ENCODE measurements around the gene INPPL1.

DNA sequence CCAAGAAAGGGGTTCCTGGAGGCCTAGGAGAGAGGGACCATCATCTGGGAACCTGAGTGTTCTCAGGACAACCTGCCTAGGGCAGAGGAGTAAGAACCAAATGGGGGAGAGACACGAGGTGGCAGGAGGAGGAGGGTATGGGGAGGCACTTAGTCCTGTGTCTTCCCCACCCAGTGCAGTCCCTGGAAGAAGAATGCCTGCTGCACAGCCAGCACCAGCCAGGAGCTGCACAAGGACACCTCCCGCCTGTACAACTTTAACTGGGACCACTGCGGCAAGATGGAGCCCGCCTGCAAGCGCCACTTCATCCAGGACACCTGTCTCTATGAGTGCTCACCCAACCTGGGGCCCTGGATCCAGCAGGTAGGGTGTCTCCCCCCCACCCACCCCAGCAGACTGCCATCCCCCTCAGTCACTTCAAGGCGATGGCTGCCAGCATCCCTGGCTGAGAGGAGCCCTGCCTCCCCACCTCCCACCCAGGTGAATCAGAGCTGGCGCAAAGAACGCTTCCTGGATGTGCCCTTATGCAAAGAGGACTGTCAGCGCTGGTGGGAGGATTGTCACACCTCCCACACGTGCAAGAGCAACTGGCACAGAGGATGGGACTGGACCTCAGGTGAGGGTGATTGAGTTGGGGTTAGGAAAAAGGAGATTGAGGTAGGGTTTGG, 3.7 kb upstream of the INPPL1 start:
- TF ChIP-seq, protein P1, sequence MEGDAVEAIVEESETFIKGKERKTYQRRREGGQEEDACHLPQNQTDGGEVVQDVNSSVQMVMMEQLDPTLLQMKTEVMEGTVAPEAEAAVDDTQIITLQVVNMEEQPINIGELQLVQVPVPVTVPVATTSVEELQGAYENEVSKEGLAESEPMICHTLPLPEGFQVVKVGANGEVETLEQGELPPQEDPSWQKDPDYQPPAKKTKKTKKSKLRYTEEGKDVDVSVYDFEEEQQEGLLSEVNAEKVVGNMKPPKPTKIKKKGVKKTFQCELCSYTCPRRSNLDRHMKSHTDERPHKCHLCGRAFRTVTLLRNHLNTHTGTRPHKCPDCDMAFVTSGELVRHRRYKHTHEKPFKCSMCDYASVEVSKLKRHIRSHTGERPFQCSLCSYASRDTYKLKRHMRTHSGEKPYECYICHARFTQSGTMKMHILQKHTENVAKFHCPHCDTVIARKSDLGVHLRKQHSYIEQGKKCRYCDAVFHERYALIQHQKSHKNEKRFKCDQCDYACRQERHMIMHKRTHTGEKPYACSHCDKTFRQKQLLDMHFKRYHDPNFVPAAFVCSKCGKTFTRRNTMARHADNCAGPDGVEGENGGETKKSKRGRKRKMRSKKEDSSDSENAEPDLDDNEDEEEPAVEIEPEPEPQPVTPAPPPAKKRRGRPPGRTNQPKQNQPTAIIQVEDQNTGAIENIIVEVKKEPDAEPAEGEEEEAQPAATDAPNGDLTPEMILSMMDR (IDR thresholded peaks at IDR 0.05; ENCODE audit: insufficient read depth, low read length): no peak
- TF ChIP-seq, protein P2, sequence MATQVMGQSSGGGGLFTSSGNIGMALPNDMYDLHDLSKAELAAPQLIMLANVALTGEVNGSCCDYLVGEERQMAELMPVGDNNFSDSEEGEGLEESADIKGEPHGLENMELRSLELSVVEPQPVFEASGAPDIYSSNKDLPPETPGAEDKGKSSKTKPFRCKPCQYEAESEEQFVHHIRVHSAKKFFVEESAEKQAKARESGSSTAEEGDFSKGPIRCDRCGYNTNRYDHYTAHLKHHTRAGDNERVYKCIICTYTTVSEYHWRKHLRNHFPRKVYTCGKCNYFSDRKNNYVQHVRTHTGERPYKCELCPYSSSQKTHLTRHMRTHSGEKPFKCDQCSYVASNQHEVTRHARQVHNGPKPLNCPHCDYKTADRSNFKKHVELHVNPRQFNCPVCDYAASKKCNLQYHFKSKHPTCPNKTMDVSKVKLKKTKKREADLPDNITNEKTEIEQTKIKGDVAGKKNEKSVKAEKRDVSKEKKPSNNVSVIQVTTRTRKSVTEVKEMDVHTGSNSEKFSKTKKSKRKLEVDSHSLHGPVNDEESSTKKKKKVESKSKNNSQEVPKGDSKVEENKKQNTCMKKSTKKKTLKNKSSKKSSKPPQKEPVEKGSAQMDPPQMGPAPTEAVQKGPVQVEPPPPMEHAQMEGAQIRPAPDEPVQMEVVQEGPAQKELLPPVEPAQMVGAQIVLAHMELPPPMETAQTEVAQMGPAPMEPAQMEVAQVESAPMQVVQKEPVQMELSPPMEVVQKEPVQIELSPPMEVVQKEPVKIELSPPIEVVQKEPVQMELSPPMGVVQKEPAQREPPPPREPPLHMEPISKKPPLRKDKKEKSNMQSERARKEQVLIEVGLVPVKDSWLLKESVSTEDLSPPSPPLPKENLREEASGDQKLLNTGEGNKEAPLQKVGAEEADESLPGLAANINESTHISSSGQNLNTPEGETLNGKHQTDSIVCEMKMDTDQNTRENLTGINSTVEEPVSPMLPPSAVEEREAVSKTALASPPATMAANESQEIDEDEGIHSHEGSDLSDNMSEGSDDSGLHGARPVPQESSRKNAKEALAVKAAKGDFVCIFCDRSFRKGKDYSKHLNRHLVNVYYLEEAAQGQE (IDR thresholded peaks at IDR 0.05; ENCODE audit: insufficient replicate concordance, low read depth): no peak
- TF ChIP-seq GABPA (IDR thresholded peaks at IDR 0.05; ENCODE audit: low read depth): no peak
